A673 (cell line): Measurements from ENCODE around the gene MOB2. TPM values are rescaled to one million over a fixed set of nuclear protein-coding genes. Genes with fewer than 3 reads are reported as not detected.

Experiments used
- BruUV-seq: library from RNA; stranded (reverse); fragments of 400-500 nt; replicated peaks from 2 replicates; lab custom pipeline; 2021; lab: Mats Ljungman, UMichigan
- CTCF ChIA-PET: fragments of 300-600 bp; sonication (Branson Sonifier 250); formaldehyde crosslinking; loops from one replicate; lab custom pipeline; 2022; ENCODE audit warnings: antibody characterized with exemption; lab: Charles Lee
- POLR2A ChIA-PET: fragments of 300-600 bp; sonication (Branson Sonifier 250); formaldehyde crosslinking; loops from one replicate; lab custom pipeline; 2022; ENCODE audit warnings: antibody characterized with exemption; ENCODE audit not compliant: low non-redundant PET; lab: Charles Lee
- DNase-seq: peaks from one replicate; pipeline ENCODE4 v3.0.0-alpha.2; 2015; ENCODE audit warnings: low spot score
- H3K27ac ChIP-seq: fragments of 200-600 bp; sonication (generic); 2 replicates; pipeline ENCODE4 v1.5.1; 2016; ENCODE audit warnings: mixed run types, low read depth, mild to moderate bottlenecking, mixed read lengths, antibody characterized with exemption, low read length; ENCODE audit not compliant: poor library complexity, severe bottlenecking
- H3K27me3 ChIP-seq: fragments of 200-600 bp; sonication (generic); replicated peaks from 2 replicates; pipeline ENCODE4 v1.6.1; 2017; ENCODE audit warnings: mixed run types, low read depth, mild to moderate bottlenecking, mixed read lengths, antibody characterized with exemption, low read length; ENCODE audit not compliant: insufficient read depth, poor library complexity
- H3K36me3 ChIP-seq: fragments of 200-600 bp; sonication (generic); 2 replicates; pipeline ENCODE4 v1.6.1; 2016; ENCODE audit warnings: mixed run types, mild to moderate bottlenecking, mixed read lengths, antibody characterized with exemption, low read length; ENCODE audit not compliant: insufficient read depth, poor library complexity, severe bottlenecking
- H3K4me1 ChIP-seq: fragments of 200-600 bp; sonication (generic); 2 replicates; pipeline ENCODE4 v1.6.1; 2017; ENCODE audit warnings: mixed run types, mild to moderate bottlenecking, mixed read lengths, antibody characterized with exemption, low read length; ENCODE audit not compliant: insufficient read depth, poor library complexity, severe bottlenecking
- H3K4me3 ChIP-seq: fragments of 200-600 bp; sonication (generic); 2 replicates; pipeline ENCODE4 v1.5.1; 2016; ENCODE audit warnings: low read depth, mixed run types, mild to moderate bottlenecking, mixed read lengths, low read length; ENCODE audit not compliant: poor library complexity, severe bottlenecking
- H3K9me3 ChIP-seq: fragments of 200-600 bp; sonication (generic); 2 replicates; pipeline ENCODE4 v1.6.1; 2016; ENCODE audit warnings: mixed run types, low read depth, mild to moderate bottlenecking, mixed read lengths, antibody characterized with exemption, low read length; ENCODE audit not compliant: poor library complexity, severe bottlenecking
- CTCF ChIP-seq: fragments of 300-800, 200-600 bp; sonication (generic); conservative IDR thresholded peaks from 2 replicates; pipeline ENCODE4 v1.5.1; 2017; ENCODE audit warnings: low read depth, mild to moderate bottlenecking, antibody characterized with exemption, low read length, moderate library complexity, mixed read lengths
- EZH2 ChIP-seq: fragments of 200-600 bp; sonication (generic); IDR thresholded peaks from 2 replicates; pipeline ENCODE4 v1.6.1; 2017; ENCODE audit warnings: borderline replicate concordance, low read depth, mild to moderate bottlenecking, mixed read lengths, antibody characterized with exemption, low read length; ENCODE audit not compliant: poor library complexity, severe bottlenecking
- intact Hi-C: fragments of 100-400 bp; cut with micrococcal nuclease; formaldehyde crosslinking; loops from one replicate; pipeline ENCODE4 v1.10.0; 2022; ENCODE audit not compliant: unreplicated experiment
- total RNA-seq: library from RNA; stranded (reverse); gene quantifications from 2 replicates; pipeline ENCODE4 v1.2.3, GENCODE V29; 2021

Gene MOB2
- total RNA-seq, 1 experiment from 2014 or later = 14.7 TPM

- Histone ChIP-seq H3K27me3 (no peaks in the 10 kb centered on the region), H3K36me3 (no peaks in the 10 kb centered on the region), H3K4me1 (no peaks in the 10 kb centered on the region), H3K27ac (no peak overlapping the region), H3K9me3 (no peaks in the 10 kb centered on the region), H3K4me3 (no peak overlapping the region)
- no peak for DNase-seq
- intact Hi-C loops = no loop called here
- no peak for TF ChIP-seq CTCF
- no peak for TF ChIP-seq EZH2
- ChIA-PET CTCF (no interaction called here), POLR2A (no interaction called here)
- BruUV-seq = no TSS peak
These were observed 46.1 kb downstream of the MOB2 start for GRCh38 chr11:1440496-1440895.

GRCh38 chr11:1440066-1440465 is 46.5 kb downstream of the MOB2 start:
- no peaks in the 10 kb centered on the region for H3K27me3 ChIP-seq
- no peaks in the 10 kb centered on the region for H3K4me1 ChIP-seq
- no peak for DNase-seq
- ChIA-PET CTCF (no interaction called here), POLR2A (no interaction called here)
- TF ChIP-seq EZH2 = no peak
- TF ChIP-seq CTCF = no peak
- no peak overlapping the region for H3K4me3 ChIP-seq
- intact Hi-C loops = no loop called here
- H3K9me3 ChIP-seq = no peaks in the 10 kb centered on the region
- no TSS peak for BruUV-seq
- no peaks in the 10 kb centered on the region for H3K36me3 ChIP-seq
- H3K27ac ChIP-seq = no peak overlapping the region

- intact Hi-C loops = no loop called here
- no TSS peak for BruUV-seq
- TF ChIP-seq CTCF = no peak
- ChIA-PET CTCF (no interaction called here), POLR2A (no interaction called here)
- H3K9me3 ChIP-seq = no peaks in the 10 kb centered on the region
- no peaks in the 10 kb centered on the region for H3K36me3 ChIP-seq
- no peaks in the 10 kb centered on the region for H3K27me3 ChIP-seq
- no peaks in the 10 kb centered on the region for H3K4me1 ChIP-seq
- H3K27ac ChIP-seq = no peak overlapping the region
- DNase-seq = no peak
- H3K4me3 ChIP-seq = no peak overlapping the region
These were observed 47.2 kb downstream of the MOB2 start for GRCh38 chr11:1439341-1439740.
